A549 (cell line): ENCODE data around the gene PPP2R2C. TPM values are rescaled to one million over a fixed set of nuclear protein-coding genes. Genes with fewer than 3 reads are reported as not detected.

ENCODE experiments used
- ATAC-seq, 2 experiments: fragments of 200-7000 bp in 1 of 2; fragments of >200 bp in 1 of 2; cut with Nextera tagmentation in 1 of 2; cut with Tn5 transposase in 1 of 2; 3 replicates each; pipeline versions ENCODE4 v1.8.0 to v1.9.1; 2018 to 2020; ENCODE audit warnings: mild to moderate bottlenecking in 1 of 2, moderate library complexity in 1 of 2
- CTCF ChIA-PET: fragments of 300-600 bp; sonication (Branson Sonifier 250); formaldehyde crosslinking; extraction: SDS; loops from one replicate; lab custom pipeline; 2021; ENCODE audit warnings: antibody characterized with exemption, inconsistent platforms; lab: Yijun Ruan, JAX
- POLR2A ChIA-PET: fragments of 350-600 bp; formaldehyde crosslinking; extraction: SDS; loops from one replicate; lab custom pipeline; 2021; ENCODE audit warnings: antibody characterized with exemption, inconsistent platforms; lab: Yijun Ruan, JAX
- DNase-seq, 2 experiments: peaks; one replicate each; pipeline versions ENCODE4 v3.0.0 to v3.0.0-alpha.2; 2011 to 2016; ENCODE audit warnings: low read depth in 1 of 2, low spot score in 1 of 2
- FAIRE-seq: peaks from 2 replicates; lab custom pipeline; 2011; peaks lifted over from hg19 to GRCh38; lab: Jason Lieb, UNC
- H3K27ac ChIP-seq, 2 experiments: fragments of >200 bp; sonication (Bioruptor Twin); formaldehyde crosslinking; 3 replicates each; pipeline ENCODE4 v1.5.1; 2016 to 2017
- H3K4me1 ChIP-seq: fragments of >200 bp; sonication (Bioruptor Twin); formaldehyde crosslinking; 3 replicates; pipeline ENCODE4 v1.6.1; 2016
- H3K4me2 ChIP-seq: fragments of >200 bp; sonication (Bioruptor Twin); formaldehyde crosslinking; 3 replicates; pipeline ENCODE4 v1.6.1; 2016
- H3K4me3 ChIP-seq: fragments of >200 bp; sonication (Bioruptor Twin); formaldehyde crosslinking; 3 replicates; pipeline ENCODE4 v1.5.1; 2016
- H3K9me3 ChIP-seq: fragments of >200 bp; sonication (Bioruptor Twin); formaldehyde crosslinking; 3 replicates; pipeline ENCODE4 v1.6.1; 2016
- CBX2 ChIP-seq: fragments of 200-600 bp; sonication (generic); IDR thresholded peaks from 2 replicates; pipeline ENCODE4 v1.6.1; 2016; ENCODE audit warnings: low read depth, mild to moderate bottlenecking, borderline replicate concordance
- CHD2 ChIP-seq: fragments of 150-350 bp; IDR thresholded peaks from 2 replicates; pipeline ENCODE4 v1.6.1; 2014; ENCODE audit warnings: low read length; ENCODE audit not compliant: partially characterized antibody
- EHF ChIP-seq: fragments of 250-450 bp; sonication (Bioruptor Pico); IDR thresholded peaks from 2 replicates; pipeline ENCODE4 v1.5.0; 2020; ENCODE audit warnings: mild to moderate bottlenecking
- EP300 ChIP-seq, 2 experiments: fragments of >200 bp; sonication (Bioruptor Twin); formaldehyde crosslinking; IDR thresholded peaks; 2 replicates in 1 of 2; 3 replicates in 1 of 2; pipeline ENCODE4 v1.6.1; 2016 to 2017
- FOSB ChIP-seq: fragments of 250-450 bp; sonication (Bioruptor Pico); IDR thresholded peaks from 2 replicates; pipeline ENCODE4 v1.5.0; 2020; ENCODE audit warnings: mild to moderate bottlenecking, moderate library complexity
- FOXS1 ChIP-seq: fragments of 250-450 bp; sonication (Bioruptor Pico); IDR thresholded peaks from 2 replicates; pipeline ENCODE4 v1.5.0; 2020; ENCODE audit warnings: mild to moderate bottlenecking, moderate library complexity
- GATA3 ChIP-seq: IDR thresholded peaks from 2 replicates; pipeline ENCODE4 v1.6.1; 2012; ENCODE audit warnings: borderline replicate concordance
- HEYL ChIP-seq: fragments of 250-450 bp; sonication (Bioruptor Pico); IDR thresholded peaks from 2 replicates; pipeline ENCODE4 v1.8.0; 2021; ENCODE audit warnings: mild to moderate bottlenecking, moderate library complexity
- HMGXB4 ChIP-seq: fragments of 250-450 bp; sonication (Bioruptor Pico); IDR thresholded peaks from 2 replicates; pipeline ENCODE4 v1.5.0; 2021; ENCODE audit warnings: mild to moderate bottlenecking, moderate library complexity, borderline replicate concordance
- HOXB13 ChIP-seq: fragments of 250-450 bp; sonication (Bioruptor Pico); IDR thresholded peaks from 2 replicates; pipeline ENCODE4 v1.5.0; 2020; ENCODE audit warnings: low read depth, mild to moderate bottlenecking, moderate library complexity
- HOXB5 ChIP-seq: fragments of 250-450 bp; sonication (Bioruptor Pico); IDR thresholded peaks from 2 replicates; pipeline ENCODE4 v1.5.0; 2020; ENCODE audit warnings: mild to moderate bottlenecking, moderate library complexity
- JUNB ChIP-seq: fragments of >200 bp; sonication (Bioruptor Twin); formaldehyde crosslinking; IDR thresholded peaks from 2 replicates; pipeline ENCODE4 v1.6.1; 2016
- KDM1A ChIP-seq: fragments of 200-600 bp; sonication (generic); IDR thresholded peaks from 2 replicates; pipeline ENCODE4 v1.6.1; 2016; ENCODE audit warnings: low read depth, mild to moderate bottlenecking
- MAFK ChIP-seq: fragments of 450-650 bp; IDR thresholded peaks from 2 replicates; pipeline ENCODE4 v1.6.1; 2014; ENCODE audit not compliant: partially characterized antibody
- MAX ChIP-seq: IDR thresholded peaks from 2 replicates; pipeline ENCODE4 v1.6.1; 2012
- MAZ ChIP-seq: fragments of 150-350 bp; IDR thresholded peaks from 2 replicates; pipeline ENCODE4 v1.6.1; 2014; ENCODE audit warnings: antibody characterized with exemption, low read depth, low read length, borderline replicate concordance
- NFE2L2 ChIP-seq: fragments of 150-350 bp; conservative IDR thresholded peaks from 2 replicates; pipeline ENCODE4 v1.6.1; 2014; ENCODE audit warnings: low read length
- PBX3 ChIP-seq: IDR thresholded peaks from 2 replicates; pipeline ENCODE4 v1.6.1; 2012
- PHF8 ChIP-seq: fragments of 200-600 bp; sonication (generic); IDR thresholded peaks from 2 replicates; pipeline ENCODE4 v1.6.1; 2016; ENCODE audit warnings: low read depth, mild to moderate bottlenecking, antibody characterized with exemption, moderate library complexity, borderline replicate concordance
- POLR2A ChIP-seq: IDR thresholded peaks from 2 replicates; pipeline ENCODE4 v1.6.1; 2012; ENCODE audit warnings: mild to moderate bottlenecking, low read length
- RCOR1 ChIP-seq: fragments of 150-350 bp; IDR thresholded peaks from 2 replicates; pipeline ENCODE4 v1.6.1; 2014; ENCODE audit warnings: antibody characterized with exemption, low read length, low read depth
- REST ChIP-seq: fragments of 200-600 bp; sonication (generic); IDR thresholded peaks from 2 replicates; pipeline ENCODE4 v1.6.1; 2016; ENCODE audit warnings: antibody characterized with exemption, mild to moderate bottlenecking, moderate library complexity
- SMC3 ChIP-seq: fragments of >200 bp; sonication (Bioruptor Twin); formaldehyde crosslinking; IDR thresholded peaks from 3 replicates; pipeline ENCODE4 v1.6.1; 2018; ENCODE audit warnings: inconsistent platforms
- SREBF2 ChIP-seq: fragments of 450-650 bp; IDR thresholded peaks from 2 replicates; pipeline ENCODE4 v1.6.1; 2014; ENCODE audit warnings: mild to moderate bottlenecking, moderate library complexity
- TFCP2L1 ChIP-seq: fragments of 250-450 bp; sonication (Bioruptor Pico); IDR thresholded peaks from 2 replicates; pipeline ENCODE4 v1.5.0; 2021; ENCODE audit warnings: mild to moderate bottlenecking
- TP53 ChIP-seq: fragments of 250-450 bp; sonication (Bioruptor Pico); IDR thresholded peaks from 2 replicates; pipeline ENCODE4 v1.5.0; 2021; ENCODE audit warnings: mild to moderate bottlenecking, moderate library complexity
- ZC3H11A ChIP-seq: fragments of 450-650 bp; IDR thresholded peaks from 2 replicates; pipeline ENCODE4 v1.6.1; 2014; ENCODE audit warnings: antibody characterized with exemption, mild to moderate bottlenecking
- ZFP36 ChIP-seq: fragments of 450-650 bp; IDR thresholded peaks from 2 replicates; pipeline ENCODE4 v1.6.1; 2014; ENCODE audit warnings: borderline replicate concordance; ENCODE audit not compliant: partially characterized antibody
- ZSCAN20 ChIP-seq: fragments of 250-450 bp; sonication (Bioruptor Pico); IDR thresholded peaks from 2 replicates; pipeline ENCODE4 v1.8.0; 2022; ENCODE audit warnings: mild to moderate bottlenecking, moderate library complexity
- WGBS: methylation state at CpG from one replicate; pipeline ENCODE4 v1.1.6; 2017; ENCODE audit errors: missing lambda C conversion rate; 5-methylcytosine and 5-hydroxymethylcytosine counted together
- polyA plus RNA-seq, 4 experiments: library from polyadenylated mRNA; depleted of rRNA in 3 of 4; stranded (reverse); fragments of >200 nt; fragmentation: RNase III in 1 of 4; extraction: RNeasy Plus Mini Kit Qiagen cat#74134 plus additional on column Dnase treatment in 1 of 4; gene quantifications; 2 replicates in 3 of 4; 3 replicates in 1 of 4; pipeline ENCODE4 v1.2.3, GENCODE V29; 2011 to 2017

PPP2R2C gene
- polyA plus RNA-seq, 2 of the 4 experiments (the other 2 are of a cell fraction) = 23.9 to 29.4 TPM

GRCh38 chr4:6337331-6337935 is 135.0 kb downstream of the PPP2R2C start:
- DNase-seq = no peak
- no peak for FAIRE-seq
- WGBS = 84% methylated on average over 13 of the region's 19 CpGs
- H3K27ac ChIP-seq = no peak overlapping the region
- CTCF ChIA-PET = interaction anchor here (1.3 to 2.1 kb wide), 4 partner anchors 8 to 87 kb away, joined by 3 to 11 read pairs (median 5); no protein-coding TSS in a partner anchor
- H3K4me3 ChIP-seq = no peak overlapping the region
- POLR2A ChIA-PET = no interaction called here
- ATAC-seq = no peak
- TF ChIP-seq PHF8 = no peak
- no peak for TF ChIP-seq ZC3H11A
- no peak for TF ChIP-seq JUNB
- no peak for TF ChIP-seq NFE2L2
- no peak for TF ChIP-seq CHD2
- no peak for TF ChIP-seq TP53 (CRISPR knock-in tag)
- TF ChIP-seq FOXS1 (CRISPR knock-in tag) = no peak
- TF ChIP-seq FOSB (CRISPR knock-in tag) = no peak
- no peak for TF ChIP-seq ZFP36
- no peak for TF ChIP-seq KDM1A
- no peak for TF ChIP-seq SMC3
- no peak for TF ChIP-seq MAFK
- TF ChIP-seq SREBF2 = no peak
- H3K4me1 ChIP-seq = no peaks in the 10 kb centered on the region
- no peak overlapping the region for H3K4me2 ChIP-seq
- H3K9me3 ChIP-seq = no peaks in the 10 kb centered on the region

- DNase-seq (no peak), ATAC-seq (no peak), FAIRE-seq (no peak)
- CTCF ChIA-PET = interaction anchor here (1.3 to 6.8 kb wide), 2 partner anchors 7 to 85 kb away, joined by 3 to 82 read pairs; no protein-coding TSS in a partner anchor
- TF ChIP-seq EP300 (IDR thresholded peaks at IDR 0.05) (no peak), JUNB (no peak), ZSCAN20 (CRISPR knock-in tag) (no peak), HMGXB4 (CRISPR knock-in tag) (no peak), REST (no peak), FOSB (CRISPR knock-in tag) (no peak), HEYL (CRISPR knock-in tag) (no peak), MAZ (no peak), ZC3H11A (no peak), TFCP2L1 (CRISPR knock-in tag) (no peak), MAX (no peak), PBX3 (no peak), EHF (CRISPR knock-in tag) (no peak), RCOR1 (no peak), GATA3 (no peak), PHF8 (no peak), CBX2 (no peak), POLR2A (no peak), HOXB5 (CRISPR knock-in tag) (no peak), HOXB13 (no peak)
- H3K27ac ChIP-seq = no peak overlapping the region
- no peaks in the 10 kb centered on the region for H3K9me3 ChIP-seq
- no peak overlapping the region for H3K4me2 ChIP-seq
- POLR2A ChIA-PET = no interaction called here
- H3K4me3 ChIP-seq = no peak overlapping the region
- H3K4me1 ChIP-seq = no peaks in the 10 kb centered on the region
- WGBS = 97% methylated on average over 11 of the region's 13 CpGs
Observed at GRCh38 chr4:6336166-6336565, 136.2 kb downstream of the PPP2R2C start.
